NCI-H128 (cell line): ENCODE measurements around the gene SCAMP5.

ENCODE experiments used
- DNase-seq: peaks from one replicate; lab custom pipeline; 2025; ENCODE audit not compliant: unreplicated experiment; lab: John Stamatoyannopoulos, UW

SCAMP5 gene

GRCh38 chr15:75067123-75067830 is 71.9 kb downstream of the SCAMP5 start:
- DNase-seq: no peak

- no peak for DNase-seq
Observed at GRCh38 chr15:75068748-75069147, 73.4 kb downstream of the SCAMP5 start.

- DNase-seq: no peak
Observed at GRCh38 chr15:75069301-75069925, 74.0 kb downstream of the SCAMP5 start.

GRCh38 chr15:75070674-75071073 is 75.3 kb downstream of the SCAMP5 start:
- no peak for DNase-seq
